GM12872 (cell line): ENCODE measurements around the gene CD101.

ENCODE experiments used
- TF ChIP-seq, protein P1 (sequence below): IDR thresholded peaks from 3 replicates; pipeline ENCODE4 v1.5.1; 2011; ENCODE audit warnings: low read depth, mild to moderate bottlenecking, low read length, moderate library complexity; ENCODE audit not compliant: insufficient read depth

Gene CD101

DNA sequence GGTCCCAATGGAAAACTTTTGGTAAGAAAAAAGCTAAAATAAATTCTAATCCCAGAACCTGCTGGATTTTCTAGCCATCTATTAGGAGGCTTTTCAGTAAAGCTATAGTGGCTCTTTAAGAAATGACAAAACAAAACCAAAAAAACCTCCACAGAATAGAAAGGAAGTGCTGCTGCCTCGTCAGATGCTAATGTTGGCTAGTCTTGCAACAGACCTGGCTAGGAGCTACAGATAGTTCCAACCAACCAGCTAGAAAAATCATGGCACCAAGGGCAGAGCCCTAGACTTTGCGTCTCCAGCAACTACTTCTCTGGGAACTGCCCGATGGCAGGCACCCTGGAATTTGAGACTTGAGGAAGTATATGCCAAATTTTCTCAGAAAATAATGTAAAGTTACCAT is 7.6 kb downstream of the CD101 start:
- TF ChIP-seq, protein P1, sequence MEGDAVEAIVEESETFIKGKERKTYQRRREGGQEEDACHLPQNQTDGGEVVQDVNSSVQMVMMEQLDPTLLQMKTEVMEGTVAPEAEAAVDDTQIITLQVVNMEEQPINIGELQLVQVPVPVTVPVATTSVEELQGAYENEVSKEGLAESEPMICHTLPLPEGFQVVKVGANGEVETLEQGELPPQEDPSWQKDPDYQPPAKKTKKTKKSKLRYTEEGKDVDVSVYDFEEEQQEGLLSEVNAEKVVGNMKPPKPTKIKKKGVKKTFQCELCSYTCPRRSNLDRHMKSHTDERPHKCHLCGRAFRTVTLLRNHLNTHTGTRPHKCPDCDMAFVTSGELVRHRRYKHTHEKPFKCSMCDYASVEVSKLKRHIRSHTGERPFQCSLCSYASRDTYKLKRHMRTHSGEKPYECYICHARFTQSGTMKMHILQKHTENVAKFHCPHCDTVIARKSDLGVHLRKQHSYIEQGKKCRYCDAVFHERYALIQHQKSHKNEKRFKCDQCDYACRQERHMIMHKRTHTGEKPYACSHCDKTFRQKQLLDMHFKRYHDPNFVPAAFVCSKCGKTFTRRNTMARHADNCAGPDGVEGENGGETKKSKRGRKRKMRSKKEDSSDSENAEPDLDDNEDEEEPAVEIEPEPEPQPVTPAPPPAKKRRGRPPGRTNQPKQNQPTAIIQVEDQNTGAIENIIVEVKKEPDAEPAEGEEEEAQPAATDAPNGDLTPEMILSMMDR, result no peak

- TF ChIP-seq, protein P1, result no peak
These were observed 8.9 kb downstream of the CD101 start for GRCh38 chr1:117010310-117010969.

- TF ChIP-seq, protein P1, result no peak
These were observed 9.8 kb downstream of the CD101 start for GRCh38 chr1:117011334-117011733.

GRCh38 chr1:117013309-117013858 is 11.8 kb downstream of the CD101 start:
- TF ChIP-seq, protein P1, result no peak

DNA sequence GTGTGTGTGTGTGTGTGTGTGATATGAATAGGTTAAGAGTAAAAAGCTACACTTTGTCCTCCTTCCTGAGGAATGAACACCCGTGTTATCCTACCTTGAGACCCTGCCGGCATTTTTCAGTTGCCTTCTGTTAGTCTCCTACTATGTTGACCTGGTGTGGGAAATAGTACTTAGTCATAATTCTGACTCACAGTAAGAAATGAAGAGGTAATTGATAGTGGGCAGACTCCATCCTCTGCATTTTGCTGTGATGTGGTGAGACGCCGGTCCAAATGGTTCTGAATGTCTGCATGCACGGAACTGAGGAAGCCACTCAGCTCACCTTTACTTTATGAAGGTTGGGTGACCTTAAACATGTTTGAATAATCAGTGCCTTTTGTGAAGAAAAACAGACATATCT is 12.6 kb downstream of the CD101 start:
- TF ChIP-seq, protein P1, result no peak

GRCh38 chr1:117015724-117016123 is 14.2 kb downstream of the CD101 start:
- TF ChIP-seq, protein P1, result no peak

- TF ChIP-seq, protein P1, result no peak
These were observed 15.5 kb downstream of the CD101 start for GRCh38 chr1:117017062-117017461.
